Type B pancreatic cell (in vitro differentiated cells): ENCODE data around the gene GAB2. TPM values are rescaled to one million over a fixed set of nuclear protein-coding genes. Genes with fewer than 3 reads are reported as not detected.

Source experiments
- DNase-seq: peaks from one replicate; pipeline ENCODE4 v3.0.0; 2021; ENCODE audit warnings: mixed read lengths; ENCODE audit not compliant: unreplicated experiment; ENCODE audit errors: extremely low spot score
- H3K27ac Mint-ChIP-seq: 2 replicates; pipeline ENCODE4 v1.8.0; 2021; ENCODE audit warnings: mild to moderate bottlenecking, mixed read lengths
- H3K27me3 Mint-ChIP-seq: 2 replicates; pipeline ENCODE4 v1.8.0; 2021; ENCODE audit warnings: mixed read lengths
- H3K36me3 Mint-ChIP-seq: 2 replicates; pipeline ENCODE4 v1.8.0; 2021; ENCODE audit warnings: mixed read lengths
- H3K4me1 Mint-ChIP-seq: one replicate; pipeline ENCODE4 v1.8.0; 2021; ENCODE audit warnings: mixed read lengths; ENCODE audit not compliant: unreplicated experiment
- H3K4me3 Mint-ChIP-seq: 2 replicates; pipeline ENCODE4 v1.8.0; 2021; ENCODE audit warnings: mild to moderate bottlenecking, mixed read lengths
- H3K9me3 Mint-ChIP-seq: 2 replicates; pipeline ENCODE4 v1.8.0; 2021; ENCODE audit warnings: mixed read lengths
- CTCF ChIP-seq: fragments of 200-600 bp; sonication (generic); conservative IDR thresholded peaks from 2 replicates; pipeline ENCODE4 v1.5.0; 2021; ENCODE audit warnings: antibody characterized with exemption, mild to moderate bottlenecking
- total RNA-seq: library from RNA; stranded (reverse); gene quantifications from 2 replicates; pipeline ENCODE4 v1.2.1, GENCODE V29; 2021; ENCODE audit warnings: low replicate concordance

The GAB2 gene
- total RNA-seq, 1 donor from 2014 or later, result 23.3 TPM

GRCh38 chr11:78344094-78344493 is 73.5 kb downstream of the GAB2 start:
- H3K4me1 Mint-ChIP-seq, result peaks cover 27% of the 10 kb centered on the region
- no peaks in the 10 kb centered on the region for H3K27me3 Mint-ChIP-seq
- no peak for TF ChIP-seq CTCF
- DNase-seq, result no peak
- no peaks in the 10 kb centered on the region for H3K36me3 Mint-ChIP-seq
- no peak overlapping the region for H3K4me3 Mint-ChIP-seq
- H3K27ac Mint-ChIP-seq, result no peak overlapping the region
- H3K9me3 Mint-ChIP-seq, result no peaks in the 10 kb centered on the region

- no peaks in the 10 kb centered on the region for H3K27me3 Mint-ChIP-seq
- H3K4me1 Mint-ChIP-seq, result peaks cover 21% of the 10 kb centered on the region
- DNase-seq, result no peak
- H3K27ac Mint-ChIP-seq, result no peak overlapping the region
- no peak for TF ChIP-seq CTCF
- H3K9me3 Mint-ChIP-seq, result no peaks in the 10 kb centered on the region
- no peaks in the 10 kb centered on the region for H3K36me3 Mint-ChIP-seq
- no peak overlapping the region for H3K4me3 Mint-ChIP-seq
Measured at GRCh38 chr11:78343303-78343702, 74.3 kb downstream of the GAB2 start.

GRCh38 chr11:78341841-78342240 is 75.8 kb downstream of the GAB2 start:
- H3K36me3 Mint-ChIP-seq, result no peaks in the 10 kb centered on the region
- no peaks in the 10 kb centered on the region for H3K9me3 Mint-ChIP-seq
- H3K4me3 Mint-ChIP-seq, result no peak overlapping the region
- no peak for DNase-seq
- no peaks in the 10 kb centered on the region for H3K27me3 Mint-ChIP-seq
- no peak for TF ChIP-seq CTCF
- peaks cover 21% of the 10 kb centered on the region for H3K4me1 Mint-ChIP-seq
- no peak overlapping the region for H3K27ac Mint-ChIP-seq

GRCh38 chr11:78340530-78340929 is 77.1 kb downstream of the GAB2 start:
- H3K27ac Mint-ChIP-seq, result no peak overlapping the region
- H3K9me3 Mint-ChIP-seq, result no peaks in the 10 kb centered on the region
- H3K4me1 Mint-ChIP-seq, result peaks cover 21% of the 10 kb centered on the region
- H3K36me3 Mint-ChIP-seq, result peaks cover 3% of the 10 kb centered on the region
- H3K4me3 Mint-ChIP-seq, result no peak overlapping the region
- TF ChIP-seq CTCF, result no peak
- no peak for DNase-seq
- no peaks in the 10 kb centered on the region for H3K27me3 Mint-ChIP-seq

- H3K27ac Mint-ChIP-seq, result no peak overlapping the region
Measured at GRCh38 chr11:78339945-78340344, 77.7 kb downstream of the GAB2 start.

More at GRCh38 chr11:78339945-78340344, 77.7 kb downstream of the GAB2 start:
- H3K9me3 Mint-ChIP-seq, result no peaks in the 10 kb centered on the region
- H3K4me1 Mint-ChIP-seq, result peaks cover 21% of the 10 kb centered on the region
- no peaks in the 10 kb centered on the region for H3K27me3 Mint-ChIP-seq
- no peak overlapping the region for H3K4me3 Mint-ChIP-seq
- TF ChIP-seq CTCF, result no peak
- peaks cover 6% of the 10 kb centered on the region for H3K36me3 Mint-ChIP-seq
- DNase-seq, result no peak
